GM12891 (cell line): ENCODE data around the gene HTT.

Experiments used
- PAX5 ChIP-seq: IDR thresholded peaks from 2 replicates; pipeline ENCODE4 v1.6.1; 2011; ENCODE audit warnings: low read length, moderate library complexity, mild to moderate bottlenecking; ENCODE audit not compliant: insufficient read depth, severe bottlenecking
- POLR2A ChIP-seq: IDR thresholded peaks from 2 replicates; pipeline ENCODE4 v1.6.1; 2011; ENCODE audit warnings: low read depth, low read length, control low read depth
- POLR2AphosphoS5 ChIP-seq: IDR thresholded peaks from 2 replicates; pipeline ENCODE4 v1.6.1; 2011; ENCODE audit warnings: low read depth, low read length, control low read depth
- SPI1 ChIP-seq: IDR thresholded peaks from 2 replicates; pipeline ENCODE4 v1.6.1; 2011; ENCODE audit warnings: low read depth, low read length, control low read depth
- TAF1 ChIP-seq: IDR thresholded peaks from 2 replicates; pipeline ENCODE4 v1.6.1; 2011; ENCODE audit warnings: low read depth, low read length, control low read depth

GRCh38 chr4:3177426-3177825 lies 102.9 kb downstream of the HTT start:
- no peak for TF ChIP-seq POLR2A
- TF ChIP-seq POLR2AphosphoS5 = no peak
- no peak for TF ChIP-seq SPI1
- no peak for TF ChIP-seq PAX5
- no peak for TF ChIP-seq TAF1
